SK-N-DZ (cell line): ENCODE results near the gene TXNL4B. TPM values are rescaled to one million over a fixed set of nuclear protein-coding genes. Genes with fewer than 3 reads are reported as not detected.

ENCODE experiments used
- DNase-seq: peaks from one replicate; pipeline ENCODE4 v3.0.0-alpha.2; 2015; ENCODE audit warnings: low spot score
- polyA plus RNA-seq, 2 experiments: library from polyadenylated mRNA; depleted of rRNA; stranded (reverse); fragments of >200 nt; gene quantifications; 2 replicates each; pipeline ENCODE4 v1.2.3, GENCODE V29; 2014

The TXNL4B gene
- polyA plus RNA-seq (2014; cell fraction: cytosol; rRNA removed) = 22.9 and 23.4 TPM in 2 replicates
- 12.8 and 27.2 TPM in 2 replicates for polyA plus RNA-seq (2014; cell fraction: nucleus; rRNA removed)

GRCh38 chr16:72093448-72094265 is at the start of gene TXNL4B, which contains the start of gene DHX38:
Gene TXNL4B (minus strand): TSS chr16:72093620. CDS start chr16:72090749, 2,871 bp downstream.
Gene DHX38 (plus strand): TSS chr16:72093847. CDS start chr16:72096158, 2,311 bp downstream.
- DNase-seq = peak; percentile 100

GRCh38 chr16:72142476-72142875 is 49.1 kb upstream of the TXNL4B start:
- no peak for DNase-seq

GRCh38 chr16:72139908-72140307 is 46.5 kb upstream of the TXNL4B start:
- DNase-seq = no peak

- no peak for DNase-seq
These were observed 44.7 kb upstream of the TXNL4B start for GRCh38 chr16:72138064-72138572.

- no peak for DNase-seq
These were observed 44.1 kb upstream of the TXNL4B start for GRCh38 chr16:72137380-72138063.

- DNase-seq = no peak
These were observed 41.1 kb upstream of the TXNL4B start for GRCh38 chr16:72134507-72134906.

- DNase-seq = no peak
These were observed 39.3 kb upstream of the TXNL4B start for GRCh38 chr16:72132726-72133125.

- DNase-seq = no peak
These were observed 37.6 kb upstream of the TXNL4B start for GRCh38 chr16:72131036-72131435.

DNA sequence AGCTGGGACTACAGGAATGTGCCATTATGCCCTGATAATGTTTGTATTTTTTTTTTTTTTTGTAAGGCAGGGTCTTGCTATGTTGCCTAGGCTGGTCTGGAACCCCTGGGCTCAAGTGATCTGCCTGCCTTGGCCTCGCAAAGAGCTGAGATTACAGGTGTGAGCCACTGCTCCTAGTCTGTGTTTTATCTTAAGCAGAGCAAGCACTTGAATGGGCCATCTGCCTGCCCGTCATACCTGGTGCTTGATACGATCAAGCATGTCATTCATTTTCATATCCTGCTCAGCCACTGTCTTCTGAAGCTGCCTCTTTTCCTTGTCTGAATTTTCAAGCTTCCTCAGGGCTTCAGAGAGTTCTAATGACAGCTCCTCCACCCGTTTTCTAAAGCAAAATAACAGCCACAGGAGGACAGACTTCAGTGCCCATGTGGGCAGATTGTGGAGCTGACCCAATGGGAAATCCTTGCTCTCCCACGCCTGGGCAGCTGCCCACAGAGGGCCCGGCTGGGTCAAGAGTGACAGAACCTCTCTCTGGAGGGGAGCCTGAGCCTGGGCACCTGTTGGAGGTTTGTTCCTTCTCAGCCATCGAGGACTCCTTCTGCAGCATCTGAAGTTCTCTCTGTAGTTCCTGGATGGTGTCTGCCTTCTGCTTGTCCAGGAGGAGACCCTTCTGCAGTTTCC is 36.7 kb upstream of the TXNL4B start:
- peak; percentile 58 for DNase-seq

GRCh38 chr16:72128701-72129100 is 35.3 kb upstream of the TXNL4B start:
- no peak for DNase-seq

GRCh38 chr16:72126429-72126765 is 33.0 kb upstream of the TXNL4B start:
- no peak for DNase-seq

DNA sequence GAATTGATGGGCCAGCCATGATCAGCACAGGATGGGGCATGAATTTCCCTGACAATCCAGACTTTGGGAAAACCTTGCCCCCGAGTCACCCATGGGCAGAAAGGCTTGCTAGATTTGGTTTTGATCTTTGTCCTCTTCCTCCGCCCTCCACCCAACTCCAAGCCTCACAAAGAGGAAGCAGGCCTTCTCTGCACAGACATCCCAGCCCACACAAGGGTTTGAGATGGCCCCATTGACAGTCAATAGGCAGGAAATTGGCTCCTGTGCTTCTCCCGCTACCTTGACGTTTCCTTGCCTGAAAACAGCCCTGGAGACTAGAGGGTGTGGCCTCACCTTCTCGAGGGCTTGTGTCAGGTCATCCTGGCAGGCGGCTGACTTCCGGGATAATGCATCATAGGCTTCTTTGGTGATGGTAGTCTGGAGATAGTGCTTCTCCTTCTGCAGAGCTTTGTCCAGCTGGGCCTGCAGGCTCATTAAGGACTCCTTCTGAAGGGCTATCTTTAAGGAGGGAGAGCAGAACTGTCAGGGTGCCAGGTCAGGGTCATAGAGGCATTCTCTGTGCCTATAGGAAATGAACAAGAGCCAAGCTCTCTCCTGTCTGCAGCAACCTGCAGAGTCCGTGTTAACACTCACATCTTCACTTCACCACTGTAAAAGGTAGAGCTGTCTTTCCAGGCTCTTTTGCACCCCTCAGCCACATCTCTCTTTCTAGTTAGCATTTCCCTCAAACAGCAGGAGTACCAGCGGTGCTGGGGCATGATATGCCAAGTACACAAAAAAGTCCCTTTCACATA is 32.4 kb upstream of the TXNL4B start:
- no peak for DNase-seq

DNA sequence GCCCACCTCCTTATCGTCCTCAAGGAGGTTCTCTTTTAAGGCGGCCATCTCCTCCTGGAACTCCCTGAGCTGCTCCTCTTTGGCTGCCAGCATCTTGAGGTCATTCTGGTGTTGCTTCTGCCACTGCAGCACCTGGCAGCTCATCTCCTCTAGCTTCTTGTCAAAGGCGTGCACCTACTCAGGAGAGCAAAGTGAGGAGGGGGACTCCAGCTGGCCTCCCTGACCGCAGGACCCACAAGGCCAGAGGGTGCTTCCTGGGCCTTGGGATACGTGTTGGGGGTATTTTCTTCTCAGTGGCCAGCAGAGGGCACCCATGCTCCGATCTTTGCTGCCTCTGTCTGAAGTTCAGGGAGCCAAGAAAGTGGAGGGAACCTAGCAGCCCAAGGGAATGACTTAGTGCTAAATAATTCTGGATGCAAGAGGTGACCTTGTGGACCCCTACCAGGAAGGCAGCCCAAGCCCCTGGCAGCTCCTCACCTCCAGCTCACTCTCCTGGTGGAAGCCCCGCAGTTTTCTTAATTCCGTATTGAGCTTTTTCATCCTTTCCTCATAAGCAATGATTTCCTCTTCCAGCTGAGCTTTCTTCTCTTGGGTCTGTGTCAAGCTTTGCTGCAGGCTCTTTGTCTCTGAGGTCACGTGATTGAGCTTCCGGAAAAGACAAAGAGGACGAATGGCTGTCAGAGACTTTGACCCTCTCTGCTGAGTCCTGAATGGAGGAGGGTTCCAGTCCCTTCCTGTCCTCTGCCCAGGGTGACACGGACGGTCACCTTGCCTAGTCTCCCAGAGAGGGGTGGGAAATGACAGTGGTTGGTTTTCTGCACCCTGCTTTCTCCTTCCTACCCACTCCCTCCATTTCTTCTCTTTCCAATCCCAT is 31.6 kb upstream of the TXNL4B start:
- DNase-seq = peak; percentile 87

- DNase-seq = no peak
These were observed 30.7 kb upstream of the TXNL4B start for GRCh38 chr16:72124148-72124547.

DNA sequence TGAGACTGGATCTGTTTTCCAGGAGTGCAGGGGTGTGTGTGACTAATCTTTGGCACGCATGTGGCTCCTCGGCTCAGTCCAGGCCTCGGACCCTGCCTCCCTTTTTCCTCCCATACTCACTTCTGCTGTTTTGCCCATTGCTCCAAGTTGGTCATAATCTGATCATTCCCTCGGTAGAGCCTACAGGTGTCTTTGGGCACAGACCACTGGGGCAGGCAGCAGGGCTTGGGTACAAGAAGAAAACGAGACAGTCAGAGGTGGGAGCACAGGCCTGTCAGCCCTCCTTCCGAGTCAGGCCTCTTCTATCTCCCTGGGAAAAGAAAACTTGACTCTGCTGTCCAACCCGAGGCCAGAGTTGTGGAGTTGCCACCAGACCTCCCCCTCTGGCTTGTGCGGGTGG is 30.0 kb upstream of the TXNL4B start:
- DNase-seq = no peak

GRCh38 chr16:72122916-72123315 is 29.5 kb upstream of the TXNL4B start:
- no peak for DNase-seq

DNA sequence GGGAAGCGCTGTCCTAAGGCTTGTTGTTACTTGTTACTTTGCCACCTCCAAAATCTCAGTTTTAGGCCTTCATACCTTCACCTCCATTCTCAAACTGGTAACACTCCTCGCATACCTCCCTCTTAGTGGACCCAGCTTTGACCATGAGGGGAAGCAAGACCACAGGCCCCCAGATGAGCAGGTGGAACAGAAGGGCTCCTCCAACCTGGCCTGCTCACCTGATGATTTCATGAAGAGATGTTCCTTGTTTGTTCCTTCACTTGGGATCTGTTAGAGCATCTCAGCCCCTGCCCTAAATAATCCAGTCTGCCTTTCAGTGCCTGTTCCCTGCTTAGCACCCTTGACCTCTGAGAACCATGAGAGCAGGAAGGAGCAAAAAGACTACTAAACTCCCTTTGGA is 28.9 kb upstream of the TXNL4B start:
- no peak for DNase-seq

DNA sequence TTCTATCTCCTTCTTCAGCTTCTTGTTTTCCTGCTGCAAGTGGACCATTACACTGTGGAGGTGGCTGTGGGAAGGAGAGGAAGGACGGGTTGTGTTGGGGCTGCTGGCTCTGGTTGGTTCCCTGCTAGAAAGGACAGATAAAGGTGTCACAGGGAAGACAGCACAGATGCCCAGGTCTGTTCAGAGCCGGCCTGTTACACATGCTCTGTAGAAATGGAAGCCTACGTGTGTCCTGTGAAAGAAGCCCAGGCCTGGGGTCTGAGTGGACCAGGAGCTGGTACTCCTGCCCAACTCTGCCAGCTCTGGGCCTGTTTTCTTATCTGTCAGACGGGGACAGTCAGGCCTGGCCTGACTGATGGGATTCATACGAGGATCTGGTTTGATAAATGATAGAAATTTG is 26.6 kb upstream of the TXNL4B start:
- DNase-seq = no peak

- no peak for DNase-seq
These were observed 20.2 kb upstream of the TXNL4B start for GRCh38 chr16:72113616-72113945.

DNA sequence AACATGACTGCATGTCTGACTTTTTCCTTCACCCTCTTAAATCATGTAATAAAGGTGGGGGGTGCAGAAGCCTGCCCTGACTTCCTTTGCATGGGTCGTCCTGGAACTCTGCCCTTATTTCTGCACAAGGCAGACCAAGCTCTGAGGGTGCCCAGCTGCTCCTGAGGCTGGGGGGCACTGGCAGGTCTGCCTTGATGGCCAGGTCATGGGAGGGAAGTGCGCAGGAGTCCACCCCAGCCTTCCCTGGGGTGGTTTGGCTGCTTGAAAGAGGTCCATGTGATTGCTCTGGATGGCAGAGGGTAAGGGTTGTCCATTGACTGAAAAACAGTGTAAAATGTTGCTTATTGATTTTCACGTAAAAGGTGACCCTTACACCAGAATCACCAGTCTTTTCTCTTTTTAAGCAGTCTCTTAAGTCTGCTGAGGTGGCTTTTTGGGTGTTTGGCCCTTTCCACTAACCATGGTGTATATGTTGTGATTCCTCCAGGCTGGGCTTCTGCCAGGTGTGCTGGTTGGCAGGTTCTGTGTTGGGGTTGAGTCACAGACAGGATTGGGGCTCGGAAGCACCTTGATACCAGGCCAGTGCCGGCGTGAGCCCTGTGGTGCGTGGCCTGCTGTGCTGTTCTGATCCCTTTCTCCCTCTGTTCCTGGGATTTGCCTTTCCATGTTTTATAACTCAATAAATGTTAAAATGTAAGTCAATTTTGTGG is 19.6 kb upstream of the TXNL4B start:
- DNase-seq = no peak
